ENCODE measurements around the gene CENPO. TPM values are rescaled to one million over a fixed set of nuclear protein-coding genes. Genes with fewer than 3 reads are reported as not detected.

Gene CENPO
- total RNA-seq, 1 experiment from 2014 or later = 54.8 TPM

DNA sequence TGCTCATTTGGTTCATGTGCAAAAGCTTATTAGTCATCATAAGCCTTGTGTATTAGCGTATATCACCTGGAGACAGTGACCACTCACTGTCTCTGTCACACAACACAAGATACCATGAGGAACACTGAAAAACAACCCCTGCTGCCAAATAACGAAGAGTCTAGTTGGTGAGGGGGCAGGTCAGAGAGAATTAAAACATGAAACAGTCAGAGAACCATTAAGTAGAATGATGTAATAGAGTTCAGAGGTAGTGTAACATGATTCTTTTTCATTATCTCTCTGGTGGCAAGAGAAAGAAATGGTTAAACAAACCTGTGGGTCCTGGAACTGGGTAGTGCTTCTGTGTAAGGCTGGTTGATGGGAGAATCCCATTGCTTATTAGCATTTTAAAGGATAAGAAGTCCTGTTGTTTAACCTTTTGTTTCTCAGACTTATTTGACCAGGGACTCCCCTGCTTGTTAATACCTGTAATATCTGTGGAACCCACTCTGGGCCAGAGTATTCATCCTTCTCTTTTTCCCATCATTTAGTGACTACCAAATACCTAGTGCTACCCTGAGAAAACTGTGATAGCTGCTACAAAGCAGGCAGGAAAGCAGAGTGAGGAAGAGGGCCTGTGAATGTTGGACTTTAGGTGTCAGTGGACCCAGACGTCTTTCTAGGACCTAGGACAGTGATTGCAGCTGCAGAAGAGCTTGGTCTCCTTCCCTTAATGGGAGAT, 38.1 kb upstream of the CENPO start:
- intact Hi-C loops (cut with micrococcal nuclease; ENCODE audit: unreplicated experiment) = no loop called here
- Histone ChIP-seq H3K27me3 (replicated peaks; ENCODE audit: control insufficient read depth, insufficient read depth, low read length) (no peaks in the 10 kb centered on the region), H3K4me3 (ENCODE audit: low read depth, low read length) (no peak overlapping the region), H3K4me1 (no peaks in the 10 kb centered on the region; the same call in 1 of the 2 replicates), H3K36me3 (ENCODE audit: control insufficient read depth, insufficient read depth, low read length) (peaks cover 2% of the 10 kb centered on the region; the same call in 1 of the 2 replicates), H3K9me3 (no peaks in the 10 kb centered on the region)
- no peak overlapping the region for H3K4me3 Mint-ChIP-seq (ENCODE audit: unreplicated experiment)
- no peak for TF ChIP-seq CTCF (IDR thresholded peaks at IDR 0.05; ENCODE audit: insufficient read depth in 1 of 2, low read depth in 1 of 2, low read length in 1 of 2, severe bottlenecking in 1 of 2, unreplicated experiment in 1 of 2)
- no peak overlapping the region for H3K27ac Mint-ChIP-seq (ENCODE audit: unreplicated experiment)
- BruUV-seq (replicated peaks) = no TSS peak
- POLR2A ChIA-PET = no interaction called here
- CTCF ChIA-PET = no interaction called here
- no peaks in the 10 kb centered on the region for H3K4me1 Mint-ChIP-seq (ENCODE audit: low read depth, unreplicated experiment)
- H3K27me3 Mint-ChIP-seq (ENCODE audit: insufficient read depth, unreplicated experiment) = no peaks in the 10 kb centered on the region
- peaks cover 7% of the 10 kb centered on the region for H3K36me3 Mint-ChIP-seq (ENCODE audit: insufficient read depth, unreplicated experiment)
- DNase-seq = no peak
- H3K9me3 Mint-ChIP-seq (ENCODE audit: unreplicated experiment) = no peaks in the 10 kb centered on the region

DNA sequence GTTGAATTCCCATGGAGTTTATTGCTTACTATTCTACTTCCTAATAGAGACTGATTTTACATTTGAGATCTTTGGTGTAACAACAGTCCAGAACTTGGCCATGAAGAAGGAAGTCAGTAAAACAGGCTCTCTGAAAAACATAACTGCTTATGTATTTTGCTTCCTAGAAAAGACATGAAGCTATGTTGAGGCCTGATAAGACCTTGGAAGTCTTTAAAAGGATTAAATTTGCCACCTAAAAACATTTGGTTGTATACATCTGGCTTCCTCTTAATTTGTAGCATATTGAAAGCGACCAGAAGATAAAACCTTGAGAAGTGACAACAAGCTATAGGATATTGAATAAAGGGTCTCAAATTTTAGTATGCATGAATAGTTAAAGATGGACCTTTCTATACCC, 36.4 kb upstream of the CENPO start:
- Histone ChIP-seq H3K4me3 (ENCODE audit: low read depth, low read length) (no peak overlapping the region), H3K4me1 (no peaks in the 10 kb centered on the region; the same call in 1 of the 2 replicates), H3K9me3 (no peaks in the 10 kb centered on the region), H3K36me3 (ENCODE audit: control insufficient read depth, insufficient read depth, low read length) (peaks cover 2% of the 10 kb centered on the region; the same call in 1 of the 2 replicates), H3K27me3 (replicated peaks; ENCODE audit: control insufficient read depth, insufficient read depth, low read length) (no peaks in the 10 kb centered on the region)
- peaks cover 20% of the 10 kb centered on the region for H3K36me3 Mint-ChIP-seq (ENCODE audit: insufficient read depth, unreplicated experiment)
- BruUV-seq (replicated peaks) = no TSS peak
- H3K27ac Mint-ChIP-seq (ENCODE audit: unreplicated experiment) = no peak overlapping the region
- no peak overlapping the region for H3K4me3 Mint-ChIP-seq (ENCODE audit: unreplicated experiment)
- CTCF ChIA-PET = no interaction called here
- no peaks in the 10 kb centered on the region for H3K27me3 Mint-ChIP-seq (ENCODE audit: insufficient read depth, unreplicated experiment)
- no peak for DNase-seq
- TF ChIP-seq CTCF (IDR thresholded peaks at IDR 0.05; ENCODE audit: insufficient read depth in 1 of 2, low read depth in 1 of 2, low read length in 1 of 2, severe bottlenecking in 1 of 2, unreplicated experiment in 1 of 2) = no peak
- POLR2A ChIA-PET = no interaction called here
- intact Hi-C loops (cut with micrococcal nuclease; ENCODE audit: unreplicated experiment) = no loop called here
- no peaks in the 10 kb centered on the region for H3K9me3 Mint-ChIP-seq (ENCODE audit: unreplicated experiment)
- H3K4me1 Mint-ChIP-seq (ENCODE audit: low read depth, unreplicated experiment) = no peaks in the 10 kb centered on the region

- H3K4me3 ChIP-seq (ENCODE audit: low read depth, low read length) = no peak overlapping the region
- no peaks in the 10 kb centered on the region for H3K9me3 Mint-ChIP-seq (ENCODE audit: unreplicated experiment)
- ChIA-PET POLR2A (no interaction called here), CTCF (no interaction called here)
- H3K4me1 ChIP-seq = peaks cover 14% of the 10 kb centered on the region; the same call in 1 of the 2 replicates
- H3K27me3 Mint-ChIP-seq (ENCODE audit: insufficient read depth, unreplicated experiment) = no peaks in the 10 kb centered on the region
- H3K27ac Mint-ChIP-seq (ENCODE audit: unreplicated experiment) = no peak overlapping the region
- no peak for DNase-seq
- BruUV-seq (replicated peaks) = no TSS peak
- H3K36me3 ChIP-seq (ENCODE audit: control insufficient read depth, insufficient read depth, low read length) = peaks cover 3% of the 10 kb centered on the region; the same call in 1 of the 2 replicates
- H3K9me3 ChIP-seq = no peaks in the 10 kb centered on the region
- peaks cover 38% of the 10 kb centered on the region for H3K36me3 Mint-ChIP-seq (ENCODE audit: insufficient read depth, unreplicated experiment)
- no peak for TF ChIP-seq CTCF (IDR thresholded peaks at IDR 0.05; ENCODE audit: insufficient read depth in 1 of 2, low read depth in 1 of 2, low read length in 1 of 2, severe bottlenecking in 1 of 2, unreplicated experiment in 1 of 2)
- H3K27me3 ChIP-seq (replicated peaks; ENCODE audit: control insufficient read depth, insufficient read depth, low read length) = no peaks in the 10 kb centered on the region
- no peak overlapping the region for H3K4me3 Mint-ChIP-seq (ENCODE audit: unreplicated experiment)
- intact Hi-C loops (cut with micrococcal nuclease; ENCODE audit: unreplicated experiment) = no loop called here
- peaks cover 7% of the 10 kb centered on the region for H3K4me1 Mint-ChIP-seq (ENCODE audit: low read depth, unreplicated experiment)
These were observed 31.4 kb upstream of the CENPO start for GRCh38 chr2:24761866-24762265.

All from Caco-2 (cell line).